ENCODE data around the gene OSM. TPM values are rescaled to one million over a fixed set of nuclear protein-coding genes. Genes with fewer than 3 reads are reported as not detected.

OSM gene
- polyA plus RNA-seq, 1 of the 3 experiments (the other 2 are of a cell fraction) = not detected

DNA sequence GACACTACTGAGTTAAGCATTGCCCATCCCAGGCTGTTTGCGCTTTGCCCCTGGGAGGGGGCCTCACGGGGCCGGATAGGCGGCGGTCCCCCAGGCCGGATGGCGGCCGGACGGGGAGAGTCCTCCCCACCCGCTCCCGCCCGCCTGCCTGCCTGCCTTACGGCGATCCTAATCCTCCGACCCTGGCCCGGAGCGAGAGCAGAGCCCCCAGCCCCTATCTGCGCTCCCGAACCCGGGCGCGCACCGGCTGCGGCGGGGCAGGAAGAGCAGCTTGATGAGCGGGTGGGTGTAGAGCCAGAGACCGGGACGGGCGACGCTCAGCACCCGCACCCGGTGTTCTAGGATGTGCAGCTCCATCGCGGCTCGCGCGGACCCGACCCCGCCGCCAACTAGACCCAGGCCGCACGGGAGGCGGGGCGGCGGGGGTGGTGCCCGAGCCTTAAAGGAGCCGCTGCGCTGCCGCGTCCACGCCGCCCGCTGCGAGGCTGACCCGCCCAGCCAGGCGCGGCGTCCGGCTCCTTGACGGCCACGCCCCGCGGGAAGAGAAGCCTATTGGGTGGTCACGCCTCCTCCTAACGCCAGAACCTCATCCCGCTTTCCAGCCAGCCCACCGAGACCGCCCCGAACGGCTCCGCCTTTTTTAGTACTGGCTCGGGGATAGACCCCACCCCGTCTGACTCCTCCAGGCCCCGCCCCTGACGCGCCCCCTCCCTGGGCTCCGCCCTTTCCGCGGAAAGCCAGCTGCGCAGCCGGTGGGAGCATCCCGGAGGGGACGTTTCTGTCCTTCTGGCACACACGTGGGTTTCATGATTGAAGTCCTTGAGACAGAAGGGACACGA is 22.7 kb upstream of the OSM start, which contains the start of gene CASTOR1:
TSS of gene CASTOR1 (minus strand) at position 365 of the 839 bp plus-strand sequence. CDS start at position 357, 8 bp downstream.
- CTCF ChIA-PET = interaction anchor here (0.6 to 12.9 kb wide), 19 partner anchors 9 to 1457 kb away, joined by 3 to 228 read pairs (median 8); partner anchors contain the start of genes CCDC157, RNF215, SEC14L2 and SF3A1
- TF ChIP-seq RXRA (IDR thresholded peaks at IDR 0.05; ENCODE audit: borderline replicate concordance, low read depth) (no peak), RFX5 (IDR thresholded peaks at IDR 0.05; ENCODE audit: low read length) (no peak), TCF12 (IDR thresholded peaks at IDR 0.05) (no peak; the same call in 1 of the 2 replicates), JUND (IDR thresholded peaks at IDR 0.05) (no peak), EP300 (IDR thresholded peaks at IDR 0.05; ENCODE audit: borderline replicate concordance in 1 of 2, low read depth in 1 of 2, low read length in 1 of 2) (no peak), FOXJ3 (CRISPR knock-in tag; IDR thresholded peaks at IDR 0.05) (no peak), RAD21 (IDR thresholded peaks at IDR 0.05; ENCODE audit: low read length) (no peak), YY1 (IDR thresholded peaks at IDR 0.05; ENCODE audit: low read depth) (no peak), SIN3A (IDR thresholded peaks at IDR 0.05; ENCODE audit: borderline replicate concordance, low read depth, low read length) (peak; percentile 43; the same call in 1 of the 2 replicates), FOSL2 (IDR thresholded peaks at IDR 0.05; ENCODE audit: borderline replicate concordance, low read depth) (no peak), FOXM1 (IDR thresholded peaks at IDR 0.05; ENCODE audit: low read depth) (no peak), RCOR1 (IDR thresholded peaks at IDR 0.05; ENCODE audit: low read length) (no peak), SMC3 (IDR thresholded peaks at IDR 0.05; ENCODE audit: low read depth, low read length) (0 out of 2 replicates have a peak, but pooled peaks have one; percentile 6), POLR2AphosphoS5 (IDR thresholded peaks at IDR 0.05; ENCODE audit: low read depth, low read length) (peak; percentile 62; the same call in 1 of the 2 replicates), ELF1 (IDR thresholded peaks at IDR 0.05) (no peak), TAF1 (IDR thresholded peaks at IDR 0.05; ENCODE audit: borderline replicate concordance, low read depth, low read length) (no peak), EZH2phosphoT487 (IDR thresholded peaks at IDR 0.05; ENCODE audit: borderline replicate concordance, low read depth) (no peak), GATA2 (CRISPR knock-in tag; IDR thresholded peaks at IDR 0.05) (no peak)
- TF ChIP-seq, protein P1, sequence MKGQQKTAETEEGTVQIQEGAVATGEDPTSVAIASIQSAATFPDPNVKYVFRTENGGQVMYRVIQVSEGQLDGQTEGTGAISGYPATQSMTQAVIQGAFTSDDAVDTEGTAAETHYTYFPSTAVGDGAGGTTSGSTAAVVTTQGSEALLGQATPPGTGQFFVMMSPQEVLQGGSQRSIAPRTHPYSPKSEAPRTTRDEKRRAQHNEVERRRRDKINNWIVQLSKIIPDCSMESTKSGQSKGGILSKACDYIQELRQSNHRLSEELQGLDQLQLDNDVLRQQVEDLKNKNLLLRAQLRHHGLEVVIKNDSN (IDR thresholded peaks at IDR 0.05; ENCODE audit: borderline replicate concordance, low read depth) = no peak
- TF ChIP-seq, protein P2, sequence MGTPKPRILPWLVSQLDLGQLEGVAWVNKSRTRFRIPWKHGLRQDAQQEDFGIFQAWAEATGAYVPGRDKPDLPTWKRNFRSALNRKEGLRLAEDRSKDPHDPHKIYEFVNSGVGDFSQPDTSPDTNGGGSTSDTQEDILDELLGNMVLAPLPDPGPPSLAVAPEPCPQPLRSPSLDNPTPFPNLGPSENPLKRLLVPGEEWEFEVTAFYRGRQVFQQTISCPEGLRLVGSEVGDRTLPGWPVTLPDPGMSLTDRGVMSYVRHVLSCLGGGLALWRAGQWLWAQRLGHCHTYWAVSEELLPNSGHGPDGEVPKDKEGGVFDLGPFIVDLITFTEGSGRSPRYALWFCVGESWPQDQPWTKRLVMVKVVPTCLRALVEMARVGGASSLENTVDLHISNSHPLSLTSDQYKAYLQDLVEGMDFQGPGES (IDR thresholded peaks at IDR 0.05; ENCODE audit: low read depth, low read length) = no peak
- TF ChIP-seq, protein P3, sequence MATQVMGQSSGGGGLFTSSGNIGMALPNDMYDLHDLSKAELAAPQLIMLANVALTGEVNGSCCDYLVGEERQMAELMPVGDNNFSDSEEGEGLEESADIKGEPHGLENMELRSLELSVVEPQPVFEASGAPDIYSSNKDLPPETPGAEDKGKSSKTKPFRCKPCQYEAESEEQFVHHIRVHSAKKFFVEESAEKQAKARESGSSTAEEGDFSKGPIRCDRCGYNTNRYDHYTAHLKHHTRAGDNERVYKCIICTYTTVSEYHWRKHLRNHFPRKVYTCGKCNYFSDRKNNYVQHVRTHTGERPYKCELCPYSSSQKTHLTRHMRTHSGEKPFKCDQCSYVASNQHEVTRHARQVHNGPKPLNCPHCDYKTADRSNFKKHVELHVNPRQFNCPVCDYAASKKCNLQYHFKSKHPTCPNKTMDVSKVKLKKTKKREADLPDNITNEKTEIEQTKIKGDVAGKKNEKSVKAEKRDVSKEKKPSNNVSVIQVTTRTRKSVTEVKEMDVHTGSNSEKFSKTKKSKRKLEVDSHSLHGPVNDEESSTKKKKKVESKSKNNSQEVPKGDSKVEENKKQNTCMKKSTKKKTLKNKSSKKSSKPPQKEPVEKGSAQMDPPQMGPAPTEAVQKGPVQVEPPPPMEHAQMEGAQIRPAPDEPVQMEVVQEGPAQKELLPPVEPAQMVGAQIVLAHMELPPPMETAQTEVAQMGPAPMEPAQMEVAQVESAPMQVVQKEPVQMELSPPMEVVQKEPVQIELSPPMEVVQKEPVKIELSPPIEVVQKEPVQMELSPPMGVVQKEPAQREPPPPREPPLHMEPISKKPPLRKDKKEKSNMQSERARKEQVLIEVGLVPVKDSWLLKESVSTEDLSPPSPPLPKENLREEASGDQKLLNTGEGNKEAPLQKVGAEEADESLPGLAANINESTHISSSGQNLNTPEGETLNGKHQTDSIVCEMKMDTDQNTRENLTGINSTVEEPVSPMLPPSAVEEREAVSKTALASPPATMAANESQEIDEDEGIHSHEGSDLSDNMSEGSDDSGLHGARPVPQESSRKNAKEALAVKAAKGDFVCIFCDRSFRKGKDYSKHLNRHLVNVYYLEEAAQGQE (IDR thresholded peaks at IDR 0.05; ENCODE audit: low read depth, low read length) = no peak
- TF ChIP-seq, protein P4, sequence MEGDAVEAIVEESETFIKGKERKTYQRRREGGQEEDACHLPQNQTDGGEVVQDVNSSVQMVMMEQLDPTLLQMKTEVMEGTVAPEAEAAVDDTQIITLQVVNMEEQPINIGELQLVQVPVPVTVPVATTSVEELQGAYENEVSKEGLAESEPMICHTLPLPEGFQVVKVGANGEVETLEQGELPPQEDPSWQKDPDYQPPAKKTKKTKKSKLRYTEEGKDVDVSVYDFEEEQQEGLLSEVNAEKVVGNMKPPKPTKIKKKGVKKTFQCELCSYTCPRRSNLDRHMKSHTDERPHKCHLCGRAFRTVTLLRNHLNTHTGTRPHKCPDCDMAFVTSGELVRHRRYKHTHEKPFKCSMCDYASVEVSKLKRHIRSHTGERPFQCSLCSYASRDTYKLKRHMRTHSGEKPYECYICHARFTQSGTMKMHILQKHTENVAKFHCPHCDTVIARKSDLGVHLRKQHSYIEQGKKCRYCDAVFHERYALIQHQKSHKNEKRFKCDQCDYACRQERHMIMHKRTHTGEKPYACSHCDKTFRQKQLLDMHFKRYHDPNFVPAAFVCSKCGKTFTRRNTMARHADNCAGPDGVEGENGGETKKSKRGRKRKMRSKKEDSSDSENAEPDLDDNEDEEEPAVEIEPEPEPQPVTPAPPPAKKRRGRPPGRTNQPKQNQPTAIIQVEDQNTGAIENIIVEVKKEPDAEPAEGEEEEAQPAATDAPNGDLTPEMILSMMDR (IDR thresholded peaks at IDR 0.05) = no peak
- TF ChIP-seq, protein P5, sequence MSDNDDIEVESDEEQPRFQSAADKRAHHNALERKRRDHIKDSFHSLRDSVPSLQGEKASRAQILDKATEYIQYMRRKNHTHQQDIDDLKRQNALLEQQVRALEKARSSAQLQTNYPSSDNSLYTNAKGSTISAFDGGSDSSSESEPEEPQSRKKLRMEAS (IDR thresholded peaks at IDR 0.05; ENCODE audit: low read depth) = no peak; the same call in none of the 2 replicates
- TF ChIP-seq, protein P6, sequence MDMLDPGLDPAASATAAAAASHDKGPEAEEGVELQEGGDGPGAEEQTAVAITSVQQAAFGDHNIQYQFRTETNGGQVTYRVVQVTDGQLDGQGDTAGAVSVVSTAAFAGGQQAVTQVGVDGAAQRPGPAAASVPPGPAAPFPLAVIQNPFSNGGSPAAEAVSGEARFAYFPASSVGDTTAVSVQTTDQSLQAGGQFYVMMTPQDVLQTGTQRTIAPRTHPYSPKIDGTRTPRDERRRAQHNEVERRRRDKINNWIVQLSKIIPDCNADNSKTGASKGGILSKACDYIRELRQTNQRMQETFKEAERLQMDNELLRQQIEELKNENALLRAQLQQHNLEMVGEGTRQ (IDR thresholded peaks at IDR 0.05; ENCODE audit: borderline replicate concordance, low read depth, low read length) = no peak

More for the DNA sequence above, 22.7 kb upstream of the OSM start, which contains the start of gene CASTOR1:
- H3K27me3 ChIP-seq (ENCODE audit: insufficient read depth) = no peaks in the 10 kb centered on the region
- H3K4me2 ChIP-seq = peak within 1 kb of the TSS; percentile 95
- peak within 1 kb of the TSS; percentile 53 to 74 for H3K27ac ChIP-seq (ENCODE audit: low read depth in 2 of 2, low read length in 1 of 2)
- peaks cover 17% of the 10 kb centered on the region for H3F3A ChIP-seq (replicated peaks; ENCODE audit: insufficient read depth)
- H4K20me1 ChIP-seq (ENCODE audit: insufficient read depth) = peaks cover 4% of the 10 kb centered on the region; the same call in 1 of the 2 replicates
- peak within 1 kb of the TSS; percentile 76 for H3K9ac ChIP-seq
- H3K4me3 ChIP-seq (ENCODE audit: low read depth in 2 of 2, low read length in 1 of 2) = peak within 1 kb of the TSS; percentile 83 to 84
- no peaks in the 10 kb centered on the region for H3K9me2 ChIP-seq
- H3K9me3 ChIP-seq = no peaks in the 10 kb centered on the region
- H3K79me2 ChIP-seq (ENCODE audit: insufficient read depth) = no peaks in the 10 kb centered on the region
- H2AFZ ChIP-seq (ENCODE audit: low read depth) = peak within 1 kb of the TSS; percentile 80; the same call in 1 of the 2 replicates
- H3K36me3 ChIP-seq (replicated peaks in 1 of 2; ENCODE audit: control insufficient read depth in 1 of 2, insufficient read depth in 2 of 2, low read length in 1 of 2) = peaks cover 0 to 29% of the 10 kb centered on the region in 2 experiments
- peak; percentile 99 for DNase-seq
- POLR2A ChIA-PET = interaction anchor here (1.1 to 3.5 kb wide), 5 partner anchors 24 to 98 kb away, joined by 3 to 10 read pairs (median 4); partner anchors contain the start of genes CCDC157, RNF215, SF3A1 and TBC1D10A
- under 1% methylated on average over 26 of the region's 85 CpGs for WGBS (ENCODE audit: low lambda C conversion rate)
- H3K4me1 ChIP-seq (ENCODE audit: control insufficient read depth in 1 of 2, insufficient read depth in 2 of 2, low read depth in 1 of 2, low read length in 1 of 2) = peaks cover 16 to 30% of the 10 kb centered on the region in 2 experiments; a peak in 2 of 4 replicates

Data from SK-N-SH (cell line).